Parathyroid adenoma (tissue), 2 donors: ENCODE data around the gene PTBP1.

Experiments
- H2AFZ ChIP-seq: fragments of 300-600 bp; sonication (generic); one replicate; pipeline ENCODE4 v1.7.0; 2017; ENCODE audit warnings: antibody characterized with exemption, mild to moderate bottlenecking
- H3K27ac ChIP-seq: fragments of 300-600 bp; sonication (generic); one replicate; pipeline ENCODE4 v1.7.0; 2017
- H3K27me3 ChIP-seq: fragments of 300-600 bp; sonication (generic); one replicate; pipeline ENCODE4 v1.7.0; 2017; ENCODE audit warnings: low read length; ENCODE audit not compliant: control insufficient read depth, insufficient read depth
- H3K36me3 ChIP-seq: fragments of 300-600 bp; sonication (generic); one replicate; pipeline ENCODE4 v1.7.0; 2017; ENCODE audit warnings: low read length; ENCODE audit not compliant: control insufficient read depth, insufficient read depth
- H3K4me1 ChIP-seq: fragments of 300-600 bp; sonication (generic); one replicate; pipeline ENCODE4 v1.7.0; 2017; ENCODE audit warnings: control low read depth
- H3K4me2 ChIP-seq: fragments of 300-600 bp; sonication (generic); one replicate; pipeline ENCODE4 v1.7.0; 2017; ENCODE audit warnings: low read length
- H3K4me3 ChIP-seq: fragments of 300-600 bp; sonication (generic); one replicate; pipeline ENCODE4 v1.7.0; 2017; ENCODE audit warnings: low read depth, low read length
- H3K79me2 ChIP-seq: fragments of 300-600 bp; sonication (generic); one replicate; pipeline ENCODE4 v1.7.0; 2017; ENCODE audit warnings: control low read depth
- H3K9ac ChIP-seq: fragments of 300-600 bp; sonication (generic); one replicate; pipeline ENCODE4 v1.7.0; 2017; ENCODE audit warnings: mild to moderate bottlenecking
- H3K9me3 ChIP-seq: fragments of 300-600 bp; sonication (generic); one replicate; pipeline ENCODE4 v1.7.0; 2017; ENCODE audit warnings: low read length; ENCODE audit not compliant: control insufficient read depth
- TF ChIP-seq, protein P1 (sequence below): fragments of 300-600 bp; sonication (generic); IDR thresholded peaks from one replicate; pipeline ENCODE4 v1.7.0; 2017; ENCODE audit warnings: antibody characterized with exemption, mild to moderate bottlenecking
- donor health status: primary hyperparathyroidism.

The PTBP1 gene

DNA sequence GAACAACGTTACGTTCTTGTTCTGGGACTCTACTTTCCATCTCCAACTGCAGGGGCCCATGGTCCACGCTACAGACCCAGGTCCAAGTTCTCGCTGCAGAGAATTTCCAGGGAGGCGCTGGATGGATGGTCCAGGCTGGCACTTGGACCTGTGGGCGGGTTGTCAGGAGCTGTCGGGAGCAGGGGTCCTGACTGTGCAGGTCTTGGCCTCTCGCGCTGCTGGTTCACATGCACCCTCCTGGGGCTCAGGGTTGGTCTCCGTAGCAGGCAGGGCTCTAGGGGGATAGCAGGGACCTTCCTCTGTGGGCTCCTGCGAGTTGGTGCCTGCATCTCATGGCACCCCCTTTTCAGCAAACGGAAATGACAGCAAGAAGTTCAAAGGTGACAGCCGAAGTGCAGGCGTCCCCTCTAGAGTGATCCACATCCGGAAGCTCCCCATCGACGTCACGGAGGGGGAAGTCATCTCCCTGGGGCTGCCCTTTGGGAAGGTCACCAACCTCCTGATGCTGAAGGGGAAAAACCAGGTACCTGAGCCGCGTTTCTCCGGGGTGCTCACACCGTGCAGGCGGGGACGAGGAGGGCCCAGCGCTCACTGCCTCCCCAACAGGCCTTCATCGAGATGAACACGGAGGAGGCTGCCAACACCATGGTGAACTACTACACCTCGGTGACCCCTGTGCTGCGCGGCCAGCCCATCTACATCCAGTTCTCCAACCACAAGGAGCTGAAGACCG is 6.6 kb downstream of the PTBP1 start:
- H3K9ac ChIP-seq: no peak overlapping the region
- H3K9me3 ChIP-seq: no peaks in the 10 kb centered on the region
- H3K4me3 ChIP-seq: no peak overlapping the region
- no peak overlapping the region for H2AFZ ChIP-seq
- no peaks in the 10 kb centered on the region for H3K27me3 ChIP-seq
- peaks cover 79% of the 10 kb centered on the region for H3K79me2 ChIP-seq
- TF ChIP-seq, protein P1, sequence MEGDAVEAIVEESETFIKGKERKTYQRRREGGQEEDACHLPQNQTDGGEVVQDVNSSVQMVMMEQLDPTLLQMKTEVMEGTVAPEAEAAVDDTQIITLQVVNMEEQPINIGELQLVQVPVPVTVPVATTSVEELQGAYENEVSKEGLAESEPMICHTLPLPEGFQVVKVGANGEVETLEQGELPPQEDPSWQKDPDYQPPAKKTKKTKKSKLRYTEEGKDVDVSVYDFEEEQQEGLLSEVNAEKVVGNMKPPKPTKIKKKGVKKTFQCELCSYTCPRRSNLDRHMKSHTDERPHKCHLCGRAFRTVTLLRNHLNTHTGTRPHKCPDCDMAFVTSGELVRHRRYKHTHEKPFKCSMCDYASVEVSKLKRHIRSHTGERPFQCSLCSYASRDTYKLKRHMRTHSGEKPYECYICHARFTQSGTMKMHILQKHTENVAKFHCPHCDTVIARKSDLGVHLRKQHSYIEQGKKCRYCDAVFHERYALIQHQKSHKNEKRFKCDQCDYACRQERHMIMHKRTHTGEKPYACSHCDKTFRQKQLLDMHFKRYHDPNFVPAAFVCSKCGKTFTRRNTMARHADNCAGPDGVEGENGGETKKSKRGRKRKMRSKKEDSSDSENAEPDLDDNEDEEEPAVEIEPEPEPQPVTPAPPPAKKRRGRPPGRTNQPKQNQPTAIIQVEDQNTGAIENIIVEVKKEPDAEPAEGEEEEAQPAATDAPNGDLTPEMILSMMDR: no peak
- H3K27ac ChIP-seq: no peak overlapping the region
- no peaks in the 10 kb centered on the region for H3K36me3 ChIP-seq
- H3K4me1 ChIP-seq: peaks cover 39% of the 10 kb centered on the region
- no peak overlapping the region for H3K4me2 ChIP-seq

DNA sequence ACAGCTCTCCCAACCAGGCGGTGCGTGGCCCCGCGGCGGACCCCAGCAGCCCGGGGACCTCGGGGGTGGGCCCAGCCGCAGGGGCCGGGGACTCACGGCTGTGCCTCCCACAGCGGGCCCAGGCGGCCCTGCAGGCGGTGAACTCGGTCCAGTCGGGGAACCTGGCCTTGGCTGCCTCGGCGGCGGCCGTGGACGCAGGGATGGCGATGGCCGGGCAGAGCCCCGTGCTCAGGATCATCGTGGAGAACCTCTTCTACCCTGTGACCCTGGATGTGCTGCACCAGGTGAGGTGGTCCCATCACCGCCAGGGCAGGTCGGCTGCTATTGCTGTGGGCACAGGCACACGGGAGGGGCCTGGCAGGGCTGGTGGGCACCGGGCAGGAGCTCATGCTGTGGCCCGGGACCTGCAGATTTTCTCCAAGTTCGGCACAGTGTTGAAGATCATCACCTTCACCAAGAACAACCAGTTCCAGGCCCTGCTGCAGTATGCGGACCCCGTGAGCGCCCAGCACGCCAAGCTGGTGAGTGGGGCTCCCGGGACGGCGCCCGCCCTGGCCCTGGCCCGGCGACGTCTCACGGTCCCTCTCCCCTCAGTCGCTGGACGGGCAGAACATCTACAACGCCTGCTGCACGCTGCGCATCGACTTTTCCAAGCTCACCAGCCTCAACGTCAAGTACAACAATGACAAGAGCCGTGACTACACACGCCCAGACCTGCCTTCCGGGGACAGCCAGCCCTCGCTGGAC is 7.3 kb downstream of the PTBP1 start:
- Histone ChIP-seq H3K9ac (no peak overlapping the region), H3K4me3 (no peak overlapping the region), H3K9me3 (no peaks in the 10 kb centered on the region), H3K4me2 (no peak overlapping the region), H3K4me1 (peaks cover 35% of the 10 kb centered on the region), H3K27me3 (no peaks in the 10 kb centered on the region), H3K36me3 (no peaks in the 10 kb centered on the region), H3K79me2 (peaks cover 72% of the 10 kb centered on the region), H2AFZ (no peak overlapping the region), H3K27ac (no peak overlapping the region)
- TF ChIP-seq, protein P1: no peak

DNA sequence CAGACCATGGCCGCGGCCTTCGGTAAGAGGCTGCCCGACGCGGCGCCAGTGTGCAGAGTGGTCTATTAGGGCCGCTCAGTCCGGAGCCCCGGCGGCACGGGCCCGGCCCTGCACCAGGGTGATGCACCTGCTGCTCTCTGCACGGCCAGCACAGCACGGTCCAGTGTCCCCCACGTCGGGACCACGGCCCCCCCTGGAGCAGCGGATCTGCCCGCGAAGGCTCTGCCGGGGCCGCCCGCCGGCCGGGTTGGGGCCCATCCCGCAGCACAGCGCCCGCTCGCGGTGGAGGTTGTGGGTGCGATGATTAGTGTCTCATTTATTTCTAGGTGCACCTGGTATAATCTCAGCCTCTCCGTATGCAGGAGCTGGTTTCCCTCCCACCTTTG is 7.9 kb downstream of the PTBP1 start:
- H3K36me3 ChIP-seq: no peaks in the 10 kb centered on the region
- H3K9me3 ChIP-seq: no peaks in the 10 kb centered on the region
- H3K4me2 ChIP-seq: no peak overlapping the region
- H3K79me2 ChIP-seq: peaks cover 71% of the 10 kb centered on the region
- H2AFZ ChIP-seq: no peak overlapping the region
- no peaks in the 10 kb centered on the region for H3K27me3 ChIP-seq
- peaks cover 30% of the 10 kb centered on the region for H3K4me1 ChIP-seq
- TF ChIP-seq, protein P1: no peak
- no peak overlapping the region for H3K4me3 ChIP-seq
- H3K27ac ChIP-seq: no peak overlapping the region
- no peak overlapping the region for H3K9ac ChIP-seq

DNA sequence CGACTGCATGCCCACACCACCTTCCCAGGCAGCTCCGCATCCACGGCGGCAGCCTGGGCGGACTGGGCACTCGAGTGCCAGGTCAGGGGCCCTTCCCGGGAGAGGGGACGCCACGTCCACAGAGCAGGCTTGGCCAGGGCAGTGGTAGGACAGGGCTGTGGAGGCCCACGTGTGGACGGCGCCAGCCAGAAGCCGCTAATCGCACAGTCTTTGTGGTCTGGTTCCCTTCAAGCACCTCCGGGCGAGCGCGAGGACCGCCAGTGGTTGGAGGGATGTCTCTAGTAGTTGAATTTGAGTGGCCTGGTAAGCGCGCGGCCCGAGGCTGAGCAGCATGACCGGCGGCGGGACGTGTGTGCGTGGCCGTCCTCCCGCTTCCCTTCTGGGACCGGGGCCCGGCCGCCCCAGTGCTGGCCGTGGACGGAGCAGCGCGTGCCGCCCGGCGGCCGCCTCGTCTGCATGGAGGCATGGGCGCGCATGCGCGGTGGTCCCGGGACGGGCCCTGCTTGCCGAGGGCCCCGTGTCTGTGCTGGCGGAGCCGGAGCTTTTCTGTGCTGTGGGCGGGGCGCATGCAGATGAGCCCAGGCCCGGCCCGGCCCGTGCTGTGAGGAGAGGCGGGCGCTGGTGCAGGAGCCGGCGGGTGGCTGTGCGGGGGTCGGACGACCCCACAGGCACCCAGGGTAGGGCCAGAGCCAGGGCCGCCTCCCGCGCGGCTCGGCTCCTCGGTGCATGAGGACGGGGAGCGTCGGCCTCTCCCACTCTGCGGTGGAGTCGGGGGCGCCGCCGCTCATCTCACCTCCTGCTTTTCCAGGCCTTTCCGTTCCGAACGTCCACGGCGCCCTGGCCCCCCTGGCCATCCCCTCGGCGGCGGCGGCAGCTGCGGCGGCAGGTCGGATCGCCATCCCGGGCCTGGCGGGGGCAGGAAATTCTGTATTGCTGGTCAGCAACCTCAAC is 8.6 kb downstream of the PTBP1 start:
- Histone ChIP-seq H2AFZ (no peak overlapping the region), H3K9me3 (no peaks in the 10 kb centered on the region), H3K27ac (no peak overlapping the region), H3K4me3 (no peak overlapping the region), H3K4me1 (peaks cover 24% of the 10 kb centered on the region), H3K36me3 (no peaks in the 10 kb centered on the region), H3K27me3 (no peaks in the 10 kb centered on the region), H3K4me2 (no peak overlapping the region), H3K79me2 (peaks cover 68% of the 10 kb centered on the region), H3K9ac (no peak overlapping the region)
- TF ChIP-seq, protein P1: no peak
